Thyroid gland (tissue), 4 donors: ENCODE measurements around the gene AURKAIP1.

ENCODE experiments used
- POLR2A ChIP-seq, 2 donors: fragments of 450-650 bp; IDR thresholded peaks; one replicate each; pipeline ENCODE4 v1.6.1; 2017; ENCODE audit warnings: antibody characterized with exemption in 2 of 2, mild to moderate bottlenecking in 2 of 2, moderate library complexity in 1 of 2
- TF ChIP-seq, protein P1 (sequence below), 6 experiments: fragments of 200-600 bp in 3 of 6; fragments of 450-650 bp in 3 of 6; sonication (generic) in 3 of 6; IDR thresholded peaks; one replicate each; pipeline ENCODE4 v1.5.1; 2016 to 2019; ENCODE audit warnings: antibody characterized with exemption in 6 of 6, mild to moderate bottlenecking in 2 of 6, inconsistent platforms in 1 of 6, moderate library complexity in 1 of 6

GRCh38 chr1:1331068-1331965 is 43.7 kb downstream of the AURKAIP1 start, which contains the start of gene TAS1R3:
- TF ChIP-seq, protein P1, sequence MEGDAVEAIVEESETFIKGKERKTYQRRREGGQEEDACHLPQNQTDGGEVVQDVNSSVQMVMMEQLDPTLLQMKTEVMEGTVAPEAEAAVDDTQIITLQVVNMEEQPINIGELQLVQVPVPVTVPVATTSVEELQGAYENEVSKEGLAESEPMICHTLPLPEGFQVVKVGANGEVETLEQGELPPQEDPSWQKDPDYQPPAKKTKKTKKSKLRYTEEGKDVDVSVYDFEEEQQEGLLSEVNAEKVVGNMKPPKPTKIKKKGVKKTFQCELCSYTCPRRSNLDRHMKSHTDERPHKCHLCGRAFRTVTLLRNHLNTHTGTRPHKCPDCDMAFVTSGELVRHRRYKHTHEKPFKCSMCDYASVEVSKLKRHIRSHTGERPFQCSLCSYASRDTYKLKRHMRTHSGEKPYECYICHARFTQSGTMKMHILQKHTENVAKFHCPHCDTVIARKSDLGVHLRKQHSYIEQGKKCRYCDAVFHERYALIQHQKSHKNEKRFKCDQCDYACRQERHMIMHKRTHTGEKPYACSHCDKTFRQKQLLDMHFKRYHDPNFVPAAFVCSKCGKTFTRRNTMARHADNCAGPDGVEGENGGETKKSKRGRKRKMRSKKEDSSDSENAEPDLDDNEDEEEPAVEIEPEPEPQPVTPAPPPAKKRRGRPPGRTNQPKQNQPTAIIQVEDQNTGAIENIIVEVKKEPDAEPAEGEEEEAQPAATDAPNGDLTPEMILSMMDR (IDR thresholded peaks at IDR 0.05), result no peak
- no peak for TF ChIP-seq POLR2A (IDR thresholded peaks at IDR 0.05)
